Activated CD8-positive, alpha-beta memory T cell treated with anti-CD3 and anti-CD28 coated beads for 24 hours (primary cell): ENCODE results near the gene FGFRL1.

ENCODE experiments used
- DNase-seq: peaks from one replicate; pipeline ENCODE4 v3.0.0-alpha.2; 2020

Gene FGFRL1

DNA sequence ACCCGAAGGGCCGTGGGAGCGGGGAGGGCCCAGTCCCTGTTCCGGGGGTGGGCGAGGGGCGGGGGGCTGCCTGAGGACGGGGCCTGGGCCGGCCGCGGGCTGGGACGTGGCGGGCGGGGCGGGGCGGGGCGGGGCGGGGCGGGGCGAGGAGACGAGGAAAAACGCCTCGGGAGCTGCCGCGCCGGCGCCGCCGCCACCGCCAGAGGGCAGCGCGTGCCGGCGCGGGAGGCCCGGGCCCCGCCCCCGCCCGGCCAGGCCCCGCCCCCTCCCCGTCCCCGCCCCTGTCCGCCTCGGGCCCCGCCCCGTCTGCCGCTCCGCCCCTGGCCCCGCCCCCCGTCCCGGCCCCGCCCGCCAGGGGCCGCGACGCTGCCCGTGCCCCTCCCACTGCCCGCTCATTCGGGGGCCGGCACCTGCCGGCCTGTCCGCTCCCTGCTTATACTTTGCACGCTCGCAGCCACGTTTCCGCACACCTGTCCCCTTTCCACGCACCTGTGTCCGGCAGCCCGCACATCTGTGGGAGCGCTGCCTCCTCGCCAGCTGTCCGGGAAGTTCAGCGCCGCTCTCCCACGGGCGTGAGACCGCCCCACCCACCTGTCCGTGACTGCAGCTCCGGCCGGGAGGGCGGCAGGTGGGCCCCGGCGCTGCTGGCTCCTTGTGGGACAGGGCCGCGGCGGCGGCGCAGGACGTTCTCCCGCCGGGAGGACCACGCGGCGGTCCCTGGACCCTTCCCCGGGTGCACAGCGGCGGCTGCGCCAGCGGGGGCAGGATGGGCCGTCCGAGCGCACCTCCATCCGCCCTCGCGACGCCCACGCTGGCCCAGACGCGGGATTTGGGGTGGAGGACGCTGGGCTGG lies 1.7 kb upstream of the FGFRL1 start:
- DNase-seq: peak; percentile 87

DNA sequence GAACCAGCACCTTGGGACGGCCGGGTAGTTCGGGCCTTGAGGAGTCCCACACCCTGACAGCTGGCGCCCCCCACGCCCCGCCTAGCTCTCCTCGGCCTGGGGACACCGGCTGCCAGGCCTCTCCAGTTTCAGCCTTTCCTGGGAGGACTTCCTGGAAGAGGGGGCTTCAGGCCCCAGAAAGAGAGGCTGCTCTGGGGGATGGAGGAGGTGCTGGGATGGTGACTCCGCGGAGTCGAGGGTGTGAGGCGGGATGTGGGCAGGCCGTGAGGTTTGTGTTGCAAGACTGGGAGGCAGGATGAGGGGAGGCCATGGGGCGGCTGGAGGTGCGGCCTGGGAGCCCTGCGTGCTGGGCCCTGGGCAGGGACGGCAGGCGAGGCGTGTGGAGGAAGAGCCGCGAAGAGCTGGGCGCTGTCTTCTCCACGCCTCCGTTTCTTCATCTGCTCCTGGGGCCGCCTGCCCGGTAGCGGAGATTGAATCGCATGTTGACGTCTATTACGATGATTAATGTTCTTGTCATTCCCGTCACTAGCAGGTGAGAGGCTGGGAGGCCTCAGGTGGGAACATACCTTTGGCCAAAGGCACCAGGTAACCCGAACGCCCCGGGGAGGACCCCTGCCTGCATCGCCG lies 918 bp upstream of the FGFRL1 start:
- peak; percentile 85 for DNase-seq

DNA sequence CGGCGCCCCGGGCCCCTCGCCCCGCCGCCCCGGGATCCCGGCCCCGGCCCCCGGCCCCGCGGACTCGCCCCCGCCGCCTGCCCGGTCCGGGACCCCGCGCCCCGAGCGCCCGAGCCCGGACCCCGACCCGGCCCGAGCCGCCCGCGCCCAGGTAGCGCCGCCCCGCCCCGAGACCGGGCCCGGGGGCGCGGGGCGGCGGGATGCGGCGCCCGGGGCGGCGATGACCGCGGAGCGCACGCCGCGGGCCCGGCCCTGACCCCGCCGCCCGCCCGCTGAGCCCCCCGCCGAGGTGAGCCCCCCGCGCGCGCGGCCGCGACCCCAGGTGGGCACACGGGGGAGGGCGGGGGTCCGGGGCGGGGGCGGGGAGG lies 224 bp downstream of the FGFRL1 start:
- DNase-seq: no peak

DNA sequence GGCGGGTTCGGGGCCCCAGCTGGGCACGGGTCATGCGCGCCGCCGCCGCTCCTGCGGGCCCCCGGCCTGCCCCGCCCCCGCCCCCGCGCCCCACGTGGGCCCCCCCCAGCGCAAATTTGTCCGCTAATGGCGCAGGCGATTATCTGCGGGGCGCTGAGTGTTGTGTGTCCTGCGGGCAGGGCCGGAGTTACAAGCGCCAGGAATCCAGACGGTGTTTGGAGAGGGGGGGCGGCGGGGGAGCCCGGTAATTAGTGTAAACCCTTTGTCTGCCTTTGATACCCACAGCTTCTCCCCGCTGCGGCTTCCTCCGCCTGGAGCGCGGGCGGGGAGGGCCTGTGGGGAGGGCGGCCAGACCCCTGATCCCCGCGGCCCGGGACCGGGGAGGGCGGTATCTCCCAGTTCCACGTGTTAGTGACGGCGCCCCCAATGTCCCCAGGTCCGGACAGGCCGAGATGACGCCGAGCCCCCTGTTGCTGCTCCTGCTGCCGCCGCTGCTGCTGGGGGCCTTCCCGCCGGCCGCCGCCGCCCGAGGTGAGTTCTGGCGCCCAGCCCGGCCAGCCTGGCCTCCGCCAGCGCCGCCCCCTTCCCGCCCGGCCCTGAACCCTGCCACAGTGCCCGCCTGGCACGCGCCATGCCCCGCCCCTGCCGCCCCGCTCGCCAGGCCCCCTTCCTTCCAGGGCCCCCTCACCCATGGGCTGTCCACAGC lies 761 bp downstream of the FGFRL1 start:
- peak; percentile 75 for DNase-seq

DNA sequence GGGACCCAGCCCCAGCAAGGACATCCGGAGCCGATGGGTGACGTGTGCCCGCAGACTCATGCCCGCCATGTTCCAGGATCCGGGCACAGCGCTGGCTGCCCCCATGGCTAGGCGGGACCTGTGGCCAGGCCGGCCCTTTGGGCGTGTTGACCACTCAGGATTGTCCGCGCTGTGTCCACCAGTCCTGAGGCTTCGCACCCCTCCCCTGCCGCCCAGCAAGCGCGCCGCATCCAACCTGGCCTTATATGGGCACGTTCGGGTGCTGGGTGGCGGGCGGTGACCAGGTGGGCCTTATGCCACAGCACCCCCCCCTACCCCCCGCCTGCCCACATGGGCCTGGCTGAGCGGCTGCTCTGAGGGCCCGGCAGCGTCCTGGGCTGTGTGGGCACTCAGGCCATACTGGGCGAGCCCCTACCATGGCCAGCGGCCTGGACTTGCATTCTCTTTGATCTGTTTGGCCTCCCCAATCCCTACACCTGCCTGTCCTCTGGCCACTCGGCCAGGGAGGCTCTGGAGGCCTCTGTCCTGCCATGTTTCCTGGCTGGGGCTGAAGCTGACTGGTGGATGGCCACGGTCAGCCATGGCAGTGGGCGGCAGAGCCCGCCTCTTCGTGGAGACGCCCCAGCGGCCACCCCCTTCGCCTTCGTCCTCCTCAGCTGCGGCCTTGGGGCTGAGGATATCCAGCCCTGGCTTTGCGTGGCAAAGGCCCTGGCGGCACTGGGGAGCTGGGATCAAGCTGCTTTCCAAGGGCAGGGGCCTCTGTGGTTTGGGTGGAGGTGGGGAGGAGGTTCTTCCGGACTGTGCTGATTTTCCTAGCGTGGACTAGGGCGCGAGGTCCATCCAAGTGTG lies 2.0 kb downstream of the FGFRL1 start:
- no peak for DNase-seq

DNA sequence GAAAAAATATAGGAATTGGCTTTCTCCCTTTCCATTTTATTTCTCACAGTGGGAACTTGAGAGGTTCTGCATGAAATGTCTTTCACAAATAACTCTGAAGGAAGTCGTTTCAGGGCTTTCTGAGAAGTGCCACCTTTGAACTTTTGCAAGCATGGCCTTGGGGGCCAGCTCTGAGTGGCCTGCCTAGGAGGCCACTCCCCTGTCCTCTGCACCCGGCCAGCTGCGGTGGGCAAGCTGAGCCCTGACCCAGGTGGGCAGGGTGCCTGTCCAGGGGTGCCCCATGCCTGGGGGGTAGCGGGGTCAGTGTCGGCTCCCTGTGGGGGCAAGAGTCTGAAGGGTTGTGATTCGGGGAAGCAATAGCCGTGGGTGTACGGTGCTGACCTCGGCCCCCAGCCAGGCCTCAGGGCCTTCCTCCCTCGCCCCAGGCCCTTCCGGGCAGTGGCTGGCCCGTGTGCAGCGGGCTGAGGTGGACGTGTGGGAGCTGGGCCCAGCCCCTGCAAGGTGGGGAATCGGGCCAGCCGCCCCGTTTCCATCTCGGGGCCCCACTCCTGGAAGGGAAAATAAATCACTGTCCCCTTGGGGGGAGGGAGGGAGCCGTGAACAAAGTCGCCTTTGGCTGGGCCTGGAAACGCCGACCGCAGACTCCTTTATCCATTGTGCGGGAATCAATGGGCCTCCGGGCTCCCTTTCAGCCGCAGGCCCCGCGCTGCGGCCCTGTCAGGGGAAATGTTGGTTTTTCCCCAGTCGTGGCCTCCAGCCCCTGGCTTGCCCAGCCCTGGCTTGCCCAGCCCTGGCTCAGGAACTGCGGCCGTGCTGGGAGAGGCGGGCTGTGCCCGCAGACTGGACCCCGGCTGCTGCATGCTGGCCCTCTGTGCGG lies 3.1 kb downstream of the FGFRL1 start:
- no peak for DNase-seq

DNA sequence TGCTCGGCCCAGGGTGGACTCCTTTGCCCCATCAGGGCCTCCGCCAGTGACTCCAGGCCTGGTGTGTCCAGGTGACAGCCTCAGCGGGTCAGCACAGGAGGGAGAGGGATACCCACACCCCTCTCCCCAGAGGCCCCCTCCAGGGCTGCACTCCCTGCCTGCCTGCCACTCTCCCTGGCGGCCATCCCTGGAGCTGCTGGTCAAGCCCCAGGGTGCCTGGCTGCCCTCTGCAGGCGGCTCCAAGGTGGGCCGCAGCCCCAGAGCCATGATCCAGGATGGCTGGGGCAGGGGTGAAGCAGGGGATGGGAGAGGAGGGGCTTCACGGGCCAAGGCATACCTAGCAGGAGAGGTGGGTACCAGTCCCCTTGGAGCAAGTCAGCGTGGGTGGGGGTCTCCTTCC lies 3.8 kb downstream of the FGFRL1 start:
- no peak for DNase-seq

DNA sequence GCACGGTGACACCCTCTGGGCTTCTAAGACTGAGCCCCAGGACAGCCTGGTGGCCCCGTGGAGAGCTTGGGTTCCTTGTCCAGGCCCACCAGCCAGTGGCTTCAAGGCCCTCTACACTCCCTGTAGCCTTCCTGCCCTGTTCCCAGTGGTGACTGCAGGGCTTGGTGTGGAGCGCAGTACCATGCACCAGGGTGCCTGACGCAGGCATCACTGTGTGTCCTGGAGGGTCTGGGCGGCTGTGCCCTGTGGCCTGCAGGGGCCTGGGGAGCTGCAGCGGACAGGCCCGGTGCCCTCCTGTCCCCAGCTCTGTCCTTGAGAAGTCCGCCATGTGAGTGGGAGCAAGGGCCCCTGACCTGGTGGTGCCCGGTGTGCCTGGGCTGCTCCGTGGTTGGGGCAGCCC lies 4.3 kb downstream of the FGFRL1 start:
- DNase-seq: no peak

DNA sequence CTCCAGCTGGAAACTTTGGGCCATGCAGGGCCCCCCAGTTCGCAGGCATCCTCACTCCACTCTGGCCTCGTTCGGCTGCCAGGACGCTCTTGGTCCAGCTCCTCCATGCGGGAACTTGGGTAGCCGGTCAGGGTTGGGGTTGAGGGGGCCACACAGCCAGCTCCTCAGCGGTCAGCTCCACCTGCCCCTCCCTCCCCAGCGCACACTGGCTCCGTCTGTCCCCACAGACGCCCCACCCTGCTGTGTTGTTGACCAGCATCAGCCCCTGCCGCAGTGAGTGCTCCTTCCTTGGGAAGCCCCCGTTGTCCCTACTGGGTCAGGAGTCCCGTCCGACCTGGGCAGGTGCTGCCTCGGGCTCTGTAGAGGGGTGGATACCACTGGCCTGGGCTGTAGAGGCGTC lies 5.8 kb downstream of the FGFRL1 start:
- DNase-seq: no peak

DNA sequence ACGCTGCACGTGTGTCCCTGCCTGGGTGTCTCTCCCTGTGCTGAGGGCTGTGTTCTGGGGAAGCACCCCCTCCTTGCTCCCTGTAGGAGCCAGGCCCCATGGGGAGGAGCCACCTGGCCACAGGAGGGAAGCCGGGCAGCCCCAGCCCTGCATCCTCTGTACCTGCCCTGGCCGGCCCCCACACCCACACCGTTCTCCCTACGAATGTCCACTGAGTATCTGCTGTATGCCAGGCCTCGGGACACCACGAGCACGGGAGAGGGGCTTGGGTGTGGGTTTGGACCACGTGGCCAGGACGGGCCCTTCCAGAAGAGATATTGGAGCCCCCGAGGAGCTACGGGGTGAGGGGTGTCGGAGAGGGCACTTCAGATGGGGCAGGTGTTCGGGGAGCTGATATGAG lies 6.3 kb downstream of the FGFRL1 start:
- no peak for DNase-seq

DNA sequence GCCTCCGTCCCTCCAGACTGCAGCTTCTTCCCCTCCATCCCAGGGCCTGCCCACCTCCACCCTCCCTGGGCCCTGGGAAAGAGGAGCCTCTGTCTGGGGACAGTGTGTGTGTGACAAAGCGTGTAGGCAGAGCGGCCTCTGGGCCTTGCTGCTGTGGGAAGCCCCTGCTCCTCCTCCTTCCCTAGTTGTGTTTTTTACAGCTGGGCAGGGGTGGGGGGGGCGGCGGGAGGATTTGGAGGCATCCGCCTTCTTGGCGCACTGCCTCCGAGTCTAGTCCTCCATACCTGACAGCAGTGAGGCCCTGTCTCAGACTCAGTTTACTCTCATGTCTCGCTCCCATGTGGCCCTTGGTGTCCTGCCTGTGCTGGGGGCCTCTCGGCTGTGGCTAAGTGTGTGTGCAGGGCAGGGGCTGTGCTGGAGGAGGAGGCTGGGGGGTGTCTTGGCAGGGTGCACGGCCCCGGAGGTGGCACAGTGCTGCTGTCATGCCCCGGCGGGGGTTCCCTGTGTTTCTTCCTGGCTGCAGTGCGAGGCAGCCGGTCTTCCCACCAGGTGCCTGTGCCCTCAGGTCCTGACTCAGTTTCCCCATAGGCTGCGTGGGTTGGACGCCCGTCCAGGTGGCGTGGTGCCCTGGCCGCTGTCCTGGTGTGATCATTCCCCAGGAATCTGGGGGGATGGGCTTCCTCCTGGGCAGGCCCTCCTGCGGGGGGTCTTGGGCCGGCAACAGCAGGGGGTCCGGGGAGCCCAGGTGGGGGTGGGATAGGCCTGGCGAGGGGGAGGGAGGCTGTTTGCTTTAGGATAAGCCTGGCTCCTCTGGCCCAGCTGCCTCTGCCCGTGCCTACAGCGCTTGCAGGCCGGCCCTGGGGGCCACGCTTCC lies 7.0 kb downstream of the FGFRL1 start:
- no peak for DNase-seq

DNA sequence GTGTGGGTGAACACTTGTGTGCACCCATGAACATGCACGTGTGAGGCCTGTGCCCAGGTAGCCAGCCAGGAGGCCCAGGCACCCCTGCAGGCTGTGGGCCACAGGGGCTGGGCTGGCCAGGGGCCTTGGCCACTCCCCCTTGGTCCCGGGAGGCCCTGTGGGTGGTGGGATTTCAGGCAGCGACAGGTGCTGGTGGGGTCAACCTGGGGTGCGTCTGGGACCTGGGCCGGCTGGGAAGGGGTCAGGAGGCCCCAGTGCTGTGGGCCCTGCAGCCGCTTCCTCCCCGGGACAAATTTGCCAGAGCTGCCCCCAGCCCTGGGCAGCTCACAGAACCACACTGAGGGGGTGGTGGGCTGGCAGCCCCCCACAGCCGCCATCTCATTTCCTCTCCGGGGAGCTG lies 7.9 kb downstream of the FGFRL1 start:
- no peak for DNase-seq

DNA sequence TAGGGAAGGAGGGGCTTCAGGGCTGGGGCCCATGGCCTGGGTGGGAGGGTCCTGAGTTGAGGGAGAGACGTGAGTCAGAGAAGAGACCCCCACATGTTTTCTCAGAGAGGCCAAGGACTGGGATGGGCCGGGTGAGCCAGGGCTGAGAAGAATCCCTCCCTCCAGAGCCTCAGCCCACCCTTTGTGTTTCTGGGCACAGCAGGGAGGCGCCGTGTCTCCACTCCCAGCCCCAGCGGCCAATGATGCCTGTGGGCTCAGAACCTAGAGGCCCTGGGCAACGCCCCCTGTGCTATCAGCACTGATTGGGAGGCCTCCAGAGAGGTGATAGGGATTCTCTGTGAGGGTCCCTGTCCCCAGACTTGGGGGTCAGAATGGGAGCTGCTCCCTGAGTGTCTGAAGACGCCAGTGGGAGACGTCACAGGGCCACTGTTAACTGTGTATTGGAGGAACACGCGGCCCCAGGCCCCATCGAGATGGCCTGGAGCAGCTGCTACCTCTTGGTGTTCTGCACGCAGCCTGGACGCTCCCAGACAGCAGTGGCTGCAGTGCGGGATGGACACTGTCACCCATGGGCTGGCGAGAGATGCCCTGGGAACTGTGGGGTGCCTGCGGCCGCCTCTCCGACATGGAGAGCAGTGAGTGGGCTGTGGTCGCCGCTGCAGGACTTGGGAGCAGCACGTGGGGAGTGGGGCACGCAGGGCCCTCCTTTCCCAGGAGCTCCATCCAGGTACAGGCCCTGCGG lies 8.5 kb downstream of the FGFRL1 start:
- no peak for DNase-seq

DNA sequence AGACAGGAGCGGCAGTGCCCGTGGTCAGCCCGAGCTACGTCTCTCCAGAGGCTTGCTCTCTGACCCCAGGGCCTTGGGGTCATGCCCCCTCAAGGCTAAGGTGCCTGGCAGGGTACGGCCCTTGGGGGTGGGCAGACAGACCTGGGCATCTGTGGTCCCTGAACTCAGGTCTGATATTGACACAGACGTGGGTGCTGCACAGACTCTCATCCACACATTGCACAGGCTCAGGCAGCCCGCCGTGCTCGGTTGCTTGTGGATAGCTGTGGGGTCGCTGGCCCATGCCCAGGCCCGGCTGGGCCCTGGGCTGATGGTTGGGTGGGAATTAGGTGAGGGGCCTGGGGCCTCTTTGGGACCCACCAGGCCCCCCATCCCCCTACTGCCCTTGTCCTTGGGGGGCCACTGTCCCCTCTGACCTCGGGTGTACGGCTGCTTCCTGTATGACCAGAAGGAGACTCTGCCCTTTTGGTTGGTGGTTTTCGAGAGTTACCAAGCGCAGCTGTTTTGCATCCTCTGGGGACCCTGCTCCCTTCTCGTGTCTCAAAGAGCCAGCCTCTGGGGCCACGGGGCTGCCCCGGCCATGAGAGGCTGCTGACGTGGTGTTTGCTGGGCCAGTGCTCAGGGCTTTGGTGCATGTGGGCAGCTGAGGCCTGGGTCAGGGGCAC lies 10.1 kb downstream of the FGFRL1 start:
- no peak for DNase-seq

DNA sequence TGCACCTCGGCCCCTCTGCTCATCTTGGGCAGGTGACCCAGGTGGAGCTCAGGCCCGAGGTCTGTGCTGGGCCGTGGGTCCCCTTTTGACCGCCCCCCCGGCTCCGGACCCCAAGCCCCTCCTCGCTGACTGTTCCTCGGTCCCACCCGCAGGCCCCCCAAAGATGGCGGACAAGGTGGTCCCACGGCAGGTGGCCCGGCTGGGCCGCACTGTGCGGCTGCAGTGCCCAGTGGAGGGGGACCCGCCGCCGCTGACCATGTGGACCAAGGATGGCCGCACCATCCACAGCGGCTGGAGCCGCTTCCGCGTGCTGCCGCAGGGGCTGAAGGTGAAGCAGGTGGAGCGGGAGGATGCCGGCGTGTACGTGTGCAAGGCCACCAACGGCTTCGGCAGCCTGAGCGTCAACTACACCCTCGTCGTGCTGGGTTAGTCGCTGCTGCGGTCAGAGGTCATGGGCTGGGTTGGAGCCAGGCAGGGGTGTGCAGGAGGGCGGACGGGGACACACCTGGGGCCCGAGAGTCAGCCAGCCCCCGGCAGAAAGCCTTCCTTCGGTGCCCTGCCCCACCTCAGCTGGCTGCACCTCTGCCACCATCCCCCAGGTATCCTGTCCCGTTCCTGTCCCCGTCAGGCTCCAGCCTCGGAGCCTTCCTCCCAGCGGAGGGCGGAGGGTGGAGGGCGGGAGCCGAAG lies 10.8 kb downstream of the FGFRL1 start:
- no peak for DNase-seq

DNA sequence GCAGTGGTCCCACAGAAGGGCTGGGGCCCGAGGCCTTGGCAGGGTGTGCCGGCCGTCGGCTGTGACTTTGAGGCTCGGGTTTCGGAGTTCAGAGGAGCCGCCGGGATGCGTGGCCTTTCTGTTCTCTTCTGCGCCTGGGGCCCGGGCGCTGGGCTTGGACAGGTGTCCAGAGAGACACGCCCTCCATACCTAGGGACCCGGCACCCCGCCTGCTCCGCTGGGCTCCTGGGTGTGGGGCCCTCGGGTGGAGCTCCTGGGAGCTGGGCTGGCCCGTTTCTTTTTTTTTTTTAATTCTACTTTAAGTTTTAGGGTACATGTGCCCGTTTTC lies 11.3 kb downstream of the FGFRL1 start:
- no peak for DNase-seq

DNA sequence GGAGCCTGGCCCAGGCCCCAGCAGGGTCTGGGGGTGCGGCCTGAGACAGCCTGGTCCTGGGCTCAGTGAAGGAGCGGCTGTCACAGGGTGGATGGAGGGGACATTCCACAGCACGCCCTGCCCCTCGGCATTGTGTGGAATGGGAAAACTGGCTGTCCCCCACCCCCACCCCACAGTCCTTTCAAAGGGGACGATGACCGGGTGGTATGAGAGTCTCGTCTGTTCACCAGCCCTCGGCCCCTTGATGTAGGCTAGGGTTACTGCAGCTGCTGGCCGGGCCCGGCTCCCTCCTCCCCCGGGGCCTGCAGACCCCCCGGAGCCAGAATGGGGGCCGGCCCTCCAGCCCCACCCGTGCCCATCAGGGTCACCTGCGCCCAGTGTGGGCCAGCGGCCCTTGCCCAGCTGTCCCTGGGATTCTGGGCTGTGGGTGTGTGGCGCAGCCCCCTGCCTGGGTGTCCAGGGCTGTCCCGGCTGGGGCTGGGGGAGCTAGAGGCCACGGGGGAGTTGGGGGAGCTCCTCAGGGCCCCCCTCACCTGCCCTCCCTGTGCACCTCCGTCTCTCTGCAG lies 11.7 kb downstream of the FGFRL1 start:
- no peak for DNase-seq

DNA sequence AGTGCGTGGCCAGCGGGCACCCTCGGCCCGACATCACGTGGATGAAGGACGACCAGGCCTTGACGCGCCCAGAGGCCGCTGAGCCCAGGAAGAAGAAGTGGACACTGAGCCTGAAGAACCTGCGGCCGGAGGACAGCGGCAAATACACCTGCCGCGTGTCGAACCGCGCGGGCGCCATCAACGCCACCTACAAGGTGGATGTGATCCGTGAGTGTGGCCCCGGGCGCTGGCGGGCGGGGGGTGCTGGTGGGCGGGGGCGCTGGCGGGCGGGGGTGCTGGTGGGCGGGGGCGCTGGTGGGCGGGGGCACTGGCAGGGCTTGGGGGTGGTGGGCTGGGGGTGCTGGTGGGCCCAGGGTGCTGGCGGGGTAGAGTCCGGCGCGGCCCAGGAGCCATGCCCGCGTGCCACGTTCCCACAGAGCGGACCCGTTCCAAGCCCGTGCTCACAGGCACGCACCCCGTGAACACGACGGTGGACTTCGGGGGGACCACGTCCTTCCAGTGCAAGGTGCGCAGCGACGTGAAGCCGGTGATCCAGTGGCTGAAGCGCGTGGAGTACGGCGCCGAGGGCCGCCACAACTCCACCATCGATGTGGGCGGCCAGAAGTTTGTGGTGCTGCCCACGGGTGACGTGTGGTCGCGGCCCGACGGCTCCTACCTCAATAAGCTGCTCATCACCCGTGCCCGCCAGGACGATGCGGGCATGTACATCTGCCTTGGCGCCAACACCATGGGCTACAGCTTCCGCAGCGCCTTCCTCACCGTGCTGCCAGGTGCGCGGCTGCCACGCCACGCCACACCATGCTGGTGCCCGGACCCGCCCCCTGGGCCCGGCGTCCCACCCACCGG lies 12.7 kb downstream of the FGFRL1 start:
- DNase-seq: no peak
